NCI-H2196 treated with DMSO at 0.1 percent for 48 hours (cell line): ENCODE data around the gene RALGAPA2.

ENCODE experiments used
- DNase-seq: peaks from one replicate; lab custom pipeline; 2025; ENCODE audit not compliant: unreplicated experiment; lab: John Stamatoyannopoulos, UW

RALGAPA2 gene

GRCh38 chr20:20500312-20500711 is 212.1 kb downstream of the RALGAPA2 start:
- no peak for DNase-seq

- no peak for DNase-seq
Measured at GRCh38 chr20:20499439-20499838, 213.0 kb downstream of the RALGAPA2 start.

- no peak for DNase-seq
Measured at GRCh38 chr20:20498076-20498861, 214.2 kb downstream of the RALGAPA2 start.

- DNase-seq: no peak
Measured at GRCh38 chr20:20497242-20497978, 215.0 kb downstream of the RALGAPA2 start.

- DNase-seq: no peak
Measured at GRCh38 chr20:20495729-20496503, 216.5 kb downstream of the RALGAPA2 start.

GRCh38 chr20:20493701-20494100 is 218.7 kb downstream of the RALGAPA2 start:
- DNase-seq: no peak

- peak; percentile 82 for DNase-seq
Measured at GRCh38 chr20:20492521-20493332, 219.7 kb downstream of the RALGAPA2 start.

- DNase-seq: no peak
Measured at GRCh38 chr20:20491784-20492264, 220.6 kb downstream of the RALGAPA2 start.

- DNase-seq: no peak
Measured at GRCh38 chr20:20491110-20491783, 221.2 kb downstream of the RALGAPA2 start.

GRCh38 chr20:20490673-20491072 is 221.8 kb downstream of the RALGAPA2 start:
- DNase-seq: no peak

- DNase-seq: no peak
Measured at GRCh38 chr20:20489648-20490341, 222.6 kb downstream of the RALGAPA2 start.

GRCh38 chr20:20489054-20489453 is 223.4 kb downstream of the RALGAPA2 start:
- no peak for DNase-seq

GRCh38 chr20:20488388-20488787 is 224.1 kb downstream of the RALGAPA2 start:
- no peak for DNase-seq

- DNase-seq: no peak
Measured at GRCh38 chr20:20487811-20488210, 224.6 kb downstream of the RALGAPA2 start.

- no peak for DNase-seq
Measured at GRCh38 chr20:20483328-20483727, 229.1 kb downstream of the RALGAPA2 start.

GRCh38 chr20:20482453-20482852 is 230.0 kb downstream of the RALGAPA2 start:
- DNase-seq: no peak

GRCh38 chr20:20480689-20481088 is 231.8 kb downstream of the RALGAPA2 start:
- DNase-seq: no peak

- DNase-seq: no peak
Measured at GRCh38 chr20:20480126-20480525, 232.3 kb downstream of the RALGAPA2 start.

GRCh38 chr20:20477444-20478041 is 234.9 kb downstream of the RALGAPA2 start:
- no peak for DNase-seq
